IgD-negative memory B cell (primary cell): Measurements from ENCODE around the gene AFF3. TPM values are rescaled to one million over a fixed set of nuclear protein-coding genes. Genes with fewer than 3 reads are reported as not detected.

Source experiments
- H3K27ac Mint-ChIP-seq, 3 donors: one replicate each; pipeline ENCODE4 v1.8.0; 2020 to 2022; ENCODE audit warnings: mild to moderate bottlenecking in 3 of 3, mixed read lengths in 3 of 3, moderate library complexity in 1 of 3
- H3K27me3 Mint-ChIP-seq: one replicate; pipeline ENCODE4 v1.8.0; 2021; ENCODE audit warnings: mixed read lengths
- H3K36me3 Mint-ChIP-seq: one replicate; pipeline ENCODE4 v1.8.0; 2020; ENCODE audit warnings: mild to moderate bottlenecking, mixed read lengths
- H3K4me1 Mint-ChIP-seq, 3 donors: one replicate each; pipeline ENCODE4 v1.8.0; 2020 to 2022; ENCODE audit warnings: mixed read lengths in 3 of 3, mild to moderate bottlenecking in 1 of 3
- H3K4me3 Mint-ChIP-seq, 4 donors: one replicate each; pipeline ENCODE4 v1.8.0; 2020 to 2022; ENCODE audit warnings: mild to moderate bottlenecking in 4 of 4, mixed read lengths in 4 of 4, moderate library complexity in 3 of 4
- H3K9me3 Mint-ChIP-seq, 3 donors: one replicate each; pipeline ENCODE4 v1.8.0; 2020 to 2021; ENCODE audit warnings: mixed read lengths in 3 of 3, mild to moderate bottlenecking in 1 of 3
- polyA plus RNA-seq: library from polyadenylated mRNA; unstranded; fragments of 300-500 nt; fragmentation: Illumina TruSeq; gene quantifications from one replicate; pipeline ENCODE4 v1.2.3, GENCODE V29; 2021

Gene AFF3
- polyA plus RNA-seq, 1 donor from 2014 or later: 85.9 TPM

DNA sequence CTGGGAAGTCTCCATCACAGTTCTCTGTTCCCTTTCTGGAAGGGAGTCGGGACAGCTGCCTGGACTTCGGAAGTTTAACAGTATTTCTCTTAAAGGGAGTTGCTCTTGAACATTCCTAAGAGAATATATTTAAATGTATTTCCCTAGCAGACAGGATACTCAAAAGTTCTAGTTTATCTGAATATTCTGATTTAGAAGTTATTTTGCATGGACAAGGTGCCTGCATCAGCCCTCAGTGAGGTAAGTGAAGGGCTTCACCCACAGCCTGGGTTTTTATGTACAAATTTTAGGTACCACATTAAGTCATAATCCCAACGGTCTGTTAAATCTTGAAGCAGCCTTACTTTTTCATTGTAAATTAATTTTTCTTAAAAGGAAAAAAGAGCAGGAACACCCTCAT lies 587.5 kb downstream of the AFF3 start:
- Mint-ChIP-seq H3K4me3 (no peak overlapping the region), H3K27ac (no peak overlapping the region), H3K9me3 (no peaks in the 10 kb centered on the region), H3K36me3 (peaks cover 11% of the 10 kb centered on the region), H3K4me1 (peaks cover 3 to 8% (median 5%) of the 10 kb centered on the region in 3 donors), H3K27me3 (no peaks in the 10 kb centered on the region)

DNA sequence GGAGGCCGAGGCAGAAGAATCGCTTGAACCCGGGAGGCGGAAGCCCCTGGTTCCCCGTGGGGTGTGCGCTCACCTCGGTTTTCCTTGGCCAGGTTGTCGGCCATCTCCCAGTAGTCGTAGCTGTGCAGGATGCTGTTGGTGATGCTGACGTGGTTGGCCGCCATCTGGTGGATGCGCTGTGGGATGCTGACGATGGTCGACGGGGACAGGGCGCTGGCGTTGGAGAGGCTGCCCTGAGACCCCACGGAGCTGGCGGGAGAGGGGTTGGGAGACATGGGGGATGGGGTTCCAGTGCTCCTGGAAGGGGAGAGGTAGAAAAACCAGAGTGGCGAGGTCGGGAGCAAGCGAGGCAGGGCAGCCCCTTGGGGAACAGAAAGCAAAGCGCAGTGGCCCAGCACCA lies 588.2 kb downstream of the AFF3 start:
- Mint-ChIP-seq H3K9me3 (no peaks in the 10 kb centered on the region), H3K27ac (no peak overlapping the region), H3K27me3 (no peaks in the 10 kb centered on the region), H3K36me3 (peaks cover 11% of the 10 kb centered on the region), H3K4me3 (no peak overlapping the region), H3K4me1 (peaks cover 2 to 3% (median 2%) of the 10 kb centered on the region in 3 donors)

DNA sequence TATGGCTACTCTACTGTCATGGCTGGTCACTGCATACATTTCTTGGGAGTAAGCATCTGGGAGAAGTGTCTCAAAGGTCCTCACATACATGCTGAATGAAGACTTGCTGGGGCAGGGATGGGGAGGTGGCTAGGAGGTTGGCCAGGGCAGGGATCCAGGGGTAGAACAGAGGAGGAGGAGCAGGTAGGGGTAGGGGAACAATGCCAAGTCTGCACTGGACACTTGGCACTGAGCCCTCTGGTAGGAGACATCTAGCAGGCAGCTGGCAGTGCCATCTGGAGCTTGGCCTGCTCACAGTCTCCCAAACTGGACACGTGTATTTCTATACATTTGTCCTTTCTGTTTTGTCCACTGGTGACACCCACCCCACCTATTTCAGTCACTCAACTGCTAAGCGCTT lies 589.9 kb downstream of the AFF3 start:
- Mint-ChIP-seq H3K36me3 (peaks cover 12% of the 10 kb centered on the region), H3K27me3 (no peaks in the 10 kb centered on the region), H3K27ac (peak overlapping the region in 1 of 3 donors; percentile 78), H3K4me1 (no peaks in the 10 kb centered on the region), H3K9me3 (no peaks in the 10 kb centered on the region), H3K4me3 (no peak overlapping the region)

DNA sequence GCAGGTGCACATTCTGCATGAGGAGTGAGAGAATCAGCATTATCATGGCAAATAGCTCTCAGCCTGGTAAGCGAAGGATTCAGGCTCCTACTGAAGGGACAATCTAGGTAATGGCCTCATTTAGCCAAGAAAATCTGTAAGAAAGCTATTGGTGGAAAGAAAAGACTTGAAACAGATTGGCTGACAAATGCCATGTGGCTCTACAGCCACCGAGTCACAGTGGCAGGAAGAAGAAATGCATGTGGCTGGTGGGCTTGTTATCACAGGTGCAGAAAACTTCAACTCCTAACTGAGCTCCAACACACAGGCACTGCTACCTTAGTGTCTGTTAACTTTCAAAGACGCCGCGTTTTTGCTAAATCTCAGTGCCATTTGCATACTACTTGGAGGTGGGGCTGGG lies 592.0 kb downstream of the AFF3 start:
- no peak overlapping the region for H3K4me3 Mint-ChIP-seq
- H3K4me1 Mint-ChIP-seq: no peaks in the 10 kb centered on the region
- no peaks in the 10 kb centered on the region for H3K9me3 Mint-ChIP-seq
- H3K27me3 Mint-ChIP-seq: no peaks in the 10 kb centered on the region
- peaks cover 10% of the 10 kb centered on the region for H3K36me3 Mint-ChIP-seq
- peak overlapping the region in 1 of 3 donors; percentile 47 for H3K27ac Mint-ChIP-seq

DNA sequence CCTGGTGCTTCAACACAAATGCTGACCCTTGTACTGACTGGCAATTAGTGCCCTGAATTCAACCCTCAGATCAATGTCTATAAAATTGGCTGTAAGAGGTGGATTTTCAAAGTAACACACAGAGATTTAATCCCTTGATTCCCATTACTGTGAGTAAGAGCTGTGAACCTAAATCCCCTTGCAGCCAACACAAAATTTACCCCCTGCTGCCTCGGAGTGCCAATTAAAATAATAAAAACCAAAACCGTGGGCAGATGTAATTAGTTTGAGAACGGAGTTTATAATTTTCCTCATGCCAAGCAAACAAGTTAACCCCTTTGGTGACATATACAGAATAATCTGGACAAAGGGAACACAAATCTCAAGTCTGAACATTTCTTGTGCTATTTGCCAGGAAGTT lies 596.8 kb downstream of the AFF3 start:
- H3K4me3 Mint-ChIP-seq: no peak overlapping the region

DNA sequence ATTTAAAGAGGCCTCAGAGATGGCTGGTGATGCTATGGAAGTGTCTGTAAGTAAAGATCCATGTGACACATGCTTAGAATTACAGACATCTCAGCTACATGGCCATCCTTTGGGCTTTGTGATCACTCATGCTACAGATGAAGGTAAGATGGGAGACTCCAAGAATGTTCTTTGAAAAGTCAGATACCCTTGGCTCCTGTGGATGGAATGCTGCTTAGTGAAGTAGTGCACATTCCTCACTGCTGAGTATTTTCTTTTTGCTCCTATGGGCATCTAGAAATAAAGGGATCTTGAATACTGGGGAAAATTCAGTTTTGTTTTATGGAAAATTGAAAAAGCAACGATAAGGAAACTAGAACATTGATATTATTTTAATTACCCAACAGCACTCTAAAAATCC lies 597.3 kb downstream of the AFF3 start:
- peaks cover 3 to 4% (median 3%) of the 10 kb centered on the region in 3 donors for H3K4me1 Mint-ChIP-seq
- H3K36me3 Mint-ChIP-seq: peaks cover 8% of the 10 kb centered on the region
- H3K27ac Mint-ChIP-seq: peak overlapping the region in 1 of 3 donors; percentile 35
- no peak overlapping the region for H3K4me3 Mint-ChIP-seq
- H3K27me3 Mint-ChIP-seq: no peaks in the 10 kb centered on the region
- H3K9me3 Mint-ChIP-seq: no peaks in the 10 kb centered on the region

More for the DNA sequence above, 596.8 kb downstream of the AFF3 start:
- Mint-ChIP-seq H3K27ac (peak overlapping the region in 1 of 3 donors; percentile 35), H3K4me1 (peaks cover 3 to 4% (median 3%) of the 10 kb centered on the region in 3 donors), H3K9me3 (no peaks in the 10 kb centered on the region), H3K36me3 (peaks cover 8% of the 10 kb centered on the region), H3K27me3 (no peaks in the 10 kb centered on the region)

GRCh38 chr2:99544608-99545007 lies 597.8 kb downstream of the AFF3 start:
- no peaks in the 10 kb centered on the region for H3K9me3 Mint-ChIP-seq
- H3K36me3 Mint-ChIP-seq: peaks cover 8% of the 10 kb centered on the region
- peaks cover 3 to 4% (median 3%) of the 10 kb centered on the region in 3 donors for H3K4me1 Mint-ChIP-seq
- H3K27ac Mint-ChIP-seq: peak overlapping the region in 2 of 3 donors; percentile 45 to 51
- no peaks in the 10 kb centered on the region for H3K27me3 Mint-ChIP-seq
- no peak overlapping the region for H3K4me3 Mint-ChIP-seq

DNA sequence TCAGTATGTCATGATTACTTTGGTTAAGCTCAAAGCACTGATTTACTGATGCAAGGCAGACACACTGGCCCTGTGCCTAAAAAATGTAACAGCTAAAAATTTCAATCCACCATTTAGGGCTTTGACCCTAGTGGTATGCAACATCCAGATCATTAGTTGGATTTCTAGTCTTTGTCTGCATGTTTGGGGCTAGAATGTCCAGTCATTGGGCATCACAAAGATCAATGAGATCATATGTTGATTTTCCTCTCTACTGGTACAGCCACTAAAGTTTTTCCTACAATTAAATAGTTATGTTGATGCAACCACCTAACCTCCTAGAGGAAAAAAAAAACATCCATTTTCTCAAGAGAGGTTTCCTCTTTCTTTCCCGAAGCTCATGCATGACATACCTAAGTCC lies 599.1 kb downstream of the AFF3 start:
- Mint-ChIP-seq H3K27me3 (no peaks in the 10 kb centered on the region), H3K4me3 (no peak overlapping the region), H3K4me1 (peaks cover 3 to 4% (median 3%) of the 10 kb centered on the region in 3 donors), H3K36me3 (peaks cover 7% of the 10 kb centered on the region), H3K27ac (no peak overlapping the region), H3K9me3 (peaks cover 0 to 2% (median 0%) of the 10 kb centered on the region in 3 donors)

DNA sequence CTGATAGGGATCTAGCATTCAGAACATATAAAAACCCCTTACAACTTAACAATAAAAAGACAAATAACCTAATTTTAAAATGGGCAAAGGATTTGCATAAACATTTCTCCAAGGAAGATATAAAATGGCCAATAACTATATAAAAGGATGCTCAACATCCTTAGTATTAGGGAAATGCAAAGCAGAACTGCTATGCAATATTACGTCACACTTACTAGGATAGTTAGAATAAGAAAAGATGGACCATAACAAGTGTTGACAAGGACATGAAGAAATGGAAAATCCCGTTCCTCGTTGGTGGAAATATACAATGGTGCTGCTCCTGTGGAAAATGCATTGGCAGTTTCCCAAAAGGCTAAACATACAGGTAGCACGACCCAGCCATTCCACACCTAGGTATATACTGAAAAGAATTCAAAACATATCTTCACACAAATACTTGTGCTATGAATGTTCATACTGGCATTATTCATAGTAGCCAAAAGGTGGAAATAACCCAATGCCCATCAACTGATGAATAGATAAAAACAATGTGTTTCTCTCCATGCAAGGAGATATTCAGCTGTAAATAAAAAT lies 604.4 kb downstream of the AFF3 start:
- H3K36me3 Mint-ChIP-seq: peaks cover 6% of the 10 kb centered on the region
- peaks cover 3 to 6% (median 4%) of the 10 kb centered on the region in 3 donors for H3K9me3 Mint-ChIP-seq
- peaks cover 3% of the 10 kb centered on the region for H3K27me3 Mint-ChIP-seq
- H3K4me1 Mint-ChIP-seq: peaks cover 0 to 4% (median 0%) of the 10 kb centered on the region in 3 donors
- no peak overlapping the region for H3K4me3 Mint-ChIP-seq
- no peak overlapping the region for H3K27ac Mint-ChIP-seq

DNA sequence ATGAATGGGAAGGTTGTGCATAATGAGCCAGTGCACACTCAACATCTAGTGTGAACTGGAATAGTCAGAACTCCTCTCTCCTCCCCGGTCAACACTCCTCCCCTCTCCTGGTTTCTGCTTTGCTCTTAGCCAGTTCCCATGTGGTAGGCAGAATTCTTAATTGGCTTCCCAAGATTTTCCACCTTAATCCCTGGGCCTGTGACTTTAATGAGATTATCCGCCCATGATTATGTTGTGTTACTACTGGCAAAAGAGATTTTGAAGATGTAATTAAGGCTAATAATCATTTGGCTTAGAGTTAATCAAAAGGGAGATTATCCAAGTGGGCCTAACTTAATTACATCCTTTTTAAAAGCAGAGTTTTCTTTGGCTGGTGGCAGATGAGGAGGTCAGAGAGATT lies 618.3 kb downstream of the AFF3 start:
- Mint-ChIP-seq H3K27ac (no peak overlapping the region), H3K36me3 (peaks cover 1% of the 10 kb centered on the region), H3K4me3 (no peak overlapping the region), H3K27me3 (peaks cover 5% of the 10 kb centered on the region), H3K9me3 (no peaks in the 10 kb centered on the region), H3K4me1 (no peaks in the 10 kb centered on the region)

- peaks cover 1% of the 10 kb centered on the region for H3K36me3 Mint-ChIP-seq
- no peak overlapping the region for H3K27ac Mint-ChIP-seq
- no peaks in the 10 kb centered on the region for H3K4me1 Mint-ChIP-seq
- peaks cover 5% of the 10 kb centered on the region for H3K27me3 Mint-ChIP-seq
- H3K4me3 Mint-ChIP-seq: no peak overlapping the region
- no peaks in the 10 kb centered on the region for H3K9me3 Mint-ChIP-seq
Observed at GRCh38 chr2:99522157-99522556, 620.2 kb downstream of the AFF3 start.

GRCh38 chr2:99520813-99521212 lies 621.6 kb downstream of the AFF3 start:
- Mint-ChIP-seq H3K27ac (no peak overlapping the region), H3K27me3 (peaks cover 2% of the 10 kb centered on the region), H3K4me3 (no peak overlapping the region)

GRCh38 chr2:99520195-99520594 lies 622.2 kb downstream of the AFF3 start:
- H3K9me3 Mint-ChIP-seq: no peaks in the 10 kb centered on the region
- no peak overlapping the region for H3K4me3 Mint-ChIP-seq

More at GRCh38 chr2:99520813-99521212, 621.6 kb downstream of the AFF3 start:
- Mint-ChIP-seq H3K4me1 (no peaks in the 10 kb centered on the region), H3K36me3 (peaks cover 1% of the 10 kb centered on the region), H3K9me3 (no peaks in the 10 kb centered on the region)

DNA sequence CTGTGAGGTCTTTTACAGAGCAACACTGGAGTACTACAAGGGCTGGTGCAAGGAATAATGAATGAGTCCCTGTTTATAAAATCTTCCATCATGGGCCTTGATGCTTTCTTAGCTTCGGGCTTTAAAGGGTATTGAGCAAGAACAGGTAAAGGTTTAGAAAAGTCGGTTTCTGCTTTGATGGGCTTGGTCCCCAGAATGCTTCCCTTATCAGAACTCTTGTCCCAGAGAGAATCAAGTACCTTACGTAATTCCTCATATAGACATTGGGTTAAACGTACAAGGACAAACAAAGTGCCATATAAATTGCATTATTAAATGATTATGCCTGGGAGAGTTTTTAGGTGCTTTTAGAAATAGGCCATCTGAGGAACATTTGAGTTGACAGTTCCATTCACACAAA lies 628.0 kb downstream of the AFF3 start:
- Mint-ChIP-seq H3K27ac (no peak overlapping the region), H3K36me3 (peaks cover 2% of the 10 kb centered on the region), H3K4me3 (no peak overlapping the region), H3K4me1 (no peaks in the 10 kb centered on the region), H3K9me3 (no peaks in the 10 kb centered on the region), H3K27me3 (no peaks in the 10 kb centered on the region)

More at GRCh38 chr2:99520195-99520594, 622.2 kb downstream of the AFF3 start:
- peaks cover 1% of the 10 kb centered on the region for H3K36me3 Mint-ChIP-seq
- H3K27me3 Mint-ChIP-seq: peaks cover 2% of the 10 kb centered on the region
- no peak overlapping the region for H3K27ac Mint-ChIP-seq
- H3K4me1 Mint-ChIP-seq: no peaks in the 10 kb centered on the region

GRCh38 chr2:99512181-99512591 lies 630.2 kb downstream of the AFF3 start:
- Mint-ChIP-seq H3K9me3 (no peaks in the 10 kb centered on the region), H3K4me3 (no peak overlapping the region), H3K27me3 (no peaks in the 10 kb centered on the region), H3K27ac (no peak overlapping the region), H3K4me1 (no peaks in the 10 kb centered on the region), H3K36me3 (peaks cover 2% of the 10 kb centered on the region)

DNA sequence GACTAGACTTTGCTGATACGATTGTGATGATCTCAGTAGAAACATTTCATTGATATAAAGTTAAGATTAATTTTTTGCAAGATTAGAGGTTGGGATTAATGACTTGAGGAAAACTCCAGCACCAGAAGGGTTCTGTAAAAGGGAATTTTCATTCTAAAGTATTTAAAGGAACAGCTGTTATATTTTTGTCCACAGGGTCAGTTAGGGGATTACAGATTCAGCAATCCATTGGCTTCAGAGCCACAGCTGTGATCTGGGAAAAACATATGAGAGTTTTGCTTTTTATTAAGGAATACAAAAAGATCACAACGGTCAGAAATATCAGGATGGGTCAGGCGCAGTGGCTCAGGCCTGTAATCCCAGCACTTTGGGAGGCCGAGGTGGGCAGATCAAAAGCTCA lies 633.0 kb downstream of the AFF3 start:
- peaks cover 0 to 4% (median 3%) of the 10 kb centered on the region in 3 donors for H3K9me3 Mint-ChIP-seq
- H3K27me3 Mint-ChIP-seq: no peaks in the 10 kb centered on the region
- peaks cover 8 to 14% (median 13%) of the 10 kb centered on the region in 3 donors for H3K4me1 Mint-ChIP-seq
- H3K36me3 Mint-ChIP-seq: peaks cover 2% of the 10 kb centered on the region
- no peak overlapping the region for H3K4me3 Mint-ChIP-seq
- no peak overlapping the region for H3K27ac Mint-ChIP-seq
